Measurements from ENCODE around the gene NDUFS7. TPM values are rescaled to one million over a fixed set of nuclear protein-coding genes. Genes with fewer than 3 reads are reported as not detected.
A peak's percentile ranks its signal among the peaks of the same experiment; 100 is the strongest.

Gene NDUFS7
- total and polyA plus RNA-seq, 7 experiments from 2014 or later: 48.4 to 232 (median 68.7) TPM

GRCh38 chr19:1407528-1408299, 24.0 kb downstream of the NDUFS7 start, which contains the start of gene DAZAP1:
Gene DAZAP1, plus strand, starts transcription at chr19:1407586. Its CDS starts 188 bp downstream, at chr19:1407774.
- ChIA-PET POLR2A (no interaction called here), CTCF (no interaction called here)
- DNase-seq (peak in 7 of 9 donors; percentile 22 to 55 (median 39)), ATAC-seq (no peak)
- peaks cover 40 to 43% of the 10 kb centered on the region in 2 donors for H3K4me1 ChIP-seq (ENCODE audit: control insufficient read depth in 2 of 2, insufficient read depth in 2 of 2, low read length in 2 of 2)
- peak within 1 kb of the TSS; percentile 98 for H3K27ac ChIP-seq (ENCODE audit: low read depth, low read length)
- Mint-ChIP-seq H3K4me3 (peak within 1 kb of the TSS; percentile 79 to 96 (median 94)), H3K36me3 (peaks cover 0 to 7% (median 3%) of the 10 kb centered on the region in 5 donors), H3K27me3 (peaks cover 0 to 6% (median 0%) of the 10 kb centered on the region in 5 donors), H3K27ac (peak within 1 kb of the TSS; percentile 54 to 96 (median 90)), H3K4me1 (peaks cover 34 to 55% (median 45%) of the 10 kb centered on the region in 7 donors), H3K9me3 (peaks cover 0 to 1% (median 0%) of the 10 kb centered on the region in 11 donors)
- H3K4me3 ChIP-seq (ENCODE audit: low read length): peak within 1 kb of the TSS; percentile 83
- H3K27me3 ChIP-seq (ENCODE audit: control insufficient read depth in 2 of 2, insufficient read depth in 2 of 2, low read length in 2 of 2): no peaks in the 10 kb centered on the region
- intact Hi-C loops (cut with micrococcal nuclease): loop anchor here (1.0 to 10.0 kb wide), 19 partner anchors 24 to 1495 kb away; partner anchors contain the start of genes FAM174C (in 2 of the 2), MBD3 (in 2 of the 2), NDUFS7 (in 2 of the 2) and PTBP1 (in 2 of the 2)
- peaks cover 0 to 27% (median 4%) of the 10 kb centered on the region in 3 experiments for H3K36me3 ChIP-seq (ENCODE audit: control insufficient read depth in 2 of 3, insufficient read depth in 3 of 3, low read length in 3 of 3)
- H3K9me3 ChIP-seq (ENCODE audit: control insufficient read depth in 2 of 3, low read length in 3 of 3): no peaks in the 10 kb centered on the region

- Histone ChIP-seq H3K36me3 (ENCODE audit: control insufficient read depth in 2 of 3, insufficient read depth in 3 of 3, low read length in 3 of 3) (peaks cover 0 to 36% (median 8%) of the 10 kb centered on the region in 3 experiments), H3K9me3 (ENCODE audit: control insufficient read depth in 2 of 3, low read length in 3 of 3) (no peaks in the 10 kb centered on the region), H3K27me3 (ENCODE audit: control insufficient read depth in 2 of 2, insufficient read depth in 2 of 2, low read length in 2 of 2) (no peaks in the 10 kb centered on the region), H3K27ac (ENCODE audit: low read depth, low read length) (peak overlapping the region; percentile 98), H3K4me3 (ENCODE audit: low read length) (peak overlapping the region; percentile 83), H3K4me1 (ENCODE audit: control insufficient read depth in 2 of 2, insufficient read depth in 2 of 2, low read length in 2 of 2) (peaks cover 40 to 47% of the 10 kb centered on the region in 2 donors)
- H3K27me3 Mint-ChIP-seq: no peaks in the 10 kb centered on the region
- H3K4me3 Mint-ChIP-seq: peak overlapping the region; percentile 92 to 96 (median 94)
- CTCF ChIA-PET: interaction anchor here (1.2 kb wide), 1 partner anchor 10 kb away, joined by 3 read pairs; no protein-coding TSS in a partner anchor
- intact Hi-C loops (cut with micrococcal nuclease): loop anchor here (5.0 to 10.0 kb wide), 5 partner anchors 164 to 1494 kb away; partner anchors contain the start of genes ATP5F1D (in 1 of the 2), CNN2 (in 1 of the 2), MIDN (in 1 of the 2) and RNF126 (in 1 of the 2)
- H3K9me3 Mint-ChIP-seq: peaks cover 0 to 1% (median 0%) of the 10 kb centered on the region in 11 donors
- POLR2A ChIA-PET: interaction anchor here (0.6 to 1.9 kb wide), 8 partner anchors 12 to 153 kb away, joined by 3 to 11 read pairs (median 3); partner anchors contain the start of genes CIRBP and REEP6
- peak; percentile 44 to 67 (median 60) for DNase-seq
- peaks cover 0 to 7% (median 3%) of the 10 kb centered on the region in 5 donors for H3K36me3 Mint-ChIP-seq
- H3K4me1 Mint-ChIP-seq: peaks cover 34 to 56% (median 50%) of the 10 kb centered on the region in 7 donors
- peak; percentile 2 for ATAC-seq
- H3K27ac Mint-ChIP-seq: peak overlapping the region; percentile 87 to 96 (median 93)
These were observed 24.8 kb downstream of the NDUFS7 start for GRCh38 chr19:1408300-1409203.

- Mint-ChIP-seq H3K4me3 (peak overlapping the region; percentile 92 to 96 (median 94)), H3K4me1 (peaks cover 34 to 63% (median 53%) of the 10 kb centered on the region in 7 donors)
These were observed 25.7 kb downstream of the NDUFS7 start for GRCh38 chr19:1409204-1410005.

GRCh38 chr19:1410136-1410786, 26.6 kb downstream of the NDUFS7 start:
- DNase-seq (no peak), ATAC-seq (no peak)
- H3K9me3 Mint-ChIP-seq: peaks cover 0 to 3% (median 0%) of the 10 kb centered on the region in 11 donors
- H3K36me3 Mint-ChIP-seq: peaks cover 0 to 7% (median 3%) of the 10 kb centered on the region in 5 donors
- intact Hi-C loops (cut with micrococcal nuclease): no loop called here
- Histone ChIP-seq H3K27me3 (ENCODE audit: control insufficient read depth in 2 of 2, insufficient read depth in 2 of 2, low read length in 2 of 2) (no peaks in the 10 kb centered on the region), H3K27ac (ENCODE audit: low read depth, low read length) (peak overlapping the region; percentile 98), H3K36me3 (ENCODE audit: control insufficient read depth in 2 of 3, insufficient read depth in 3 of 3, low read length in 3 of 3) (peaks cover 0 to 48% (median 8%) of the 10 kb centered on the region in 3 experiments), H3K4me1 (ENCODE audit: control insufficient read depth in 2 of 2, insufficient read depth in 2 of 2, low read length in 2 of 2) (peaks cover 45 to 53% of the 10 kb centered on the region in 2 donors), H3K9me3 (ENCODE audit: control insufficient read depth in 2 of 3, low read length in 3 of 3) (no peaks in the 10 kb centered on the region), H3K4me3 (ENCODE audit: low read length) (peak overlapping the region; percentile 83)
- H3K4me1 Mint-ChIP-seq: peaks cover 34 to 69% (median 59%) of the 10 kb centered on the region in 7 donors
- CTCF ChIA-PET: no interaction called here
- peak overlapping the region; percentile 64 to 96 (median 94) for H3K4me3 Mint-ChIP-seq
- POLR2A ChIA-PET: interaction anchor here (1.2 to 1.9 kb wide), 2 partner anchors 9 to 141 kb away, joined by 5 to 11 read pairs; partner anchors contain the start of gene CIRBP
- H3K27ac Mint-ChIP-seq: peak overlapping the region; percentile 65 to 93 (median 85)
- no peaks in the 10 kb centered on the region for H3K27me3 Mint-ChIP-seq

More at GRCh38 chr19:1409204-1410005, 25.7 kb downstream of the NDUFS7 start:
- Mint-ChIP-seq H3K9me3 (peaks cover 0 to 1% (median 0%) of the 10 kb centered on the region in 11 donors), H3K27ac (peak overlapping the region; percentile 87 to 96 (median 93)), H3K36me3 (peaks cover 0 to 7% (median 3%) of the 10 kb centered on the region in 5 donors), H3K27me3 (no peaks in the 10 kb centered on the region)
- DNase-seq (no peak), ATAC-seq (no peak)
- H3K27me3 ChIP-seq (ENCODE audit: control insufficient read depth in 2 of 2, insufficient read depth in 2 of 2, low read length in 2 of 2): no peaks in the 10 kb centered on the region
- H3K4me1 ChIP-seq (ENCODE audit: control insufficient read depth in 2 of 2, insufficient read depth in 2 of 2, low read length in 2 of 2): peaks cover 40 to 48% of the 10 kb centered on the region in 2 donors
- ChIA-PET CTCF (interaction anchor here (1.2 kb wide), 1 partner anchor 10 kb away, joined by 3 read pairs; no protein-coding TSS in a partner anchor), POLR2A (interaction anchor here (0.6 to 1.9 kb wide), 9 partner anchors 9 to 154 kb away, joined by 3 to 11 read pairs (median 3); partner anchors contain the start of genes CIRBP and REEP6)
- peak overlapping the region; percentile 98 for H3K27ac ChIP-seq (ENCODE audit: low read depth, low read length)
- H3K36me3 ChIP-seq (ENCODE audit: control insufficient read depth in 2 of 3, insufficient read depth in 3 of 3, low read length in 3 of 3): peaks cover 0 to 43% (median 8%) of the 10 kb centered on the region in 3 experiments
- intact Hi-C loops (cut with micrococcal nuclease): loop anchor here (5.0 to 10.0 kb wide), 5 partner anchors 165 to 1493 kb away; partner anchors contain the start of genes ATP5F1D (in 1 of the 2), CNN2 (in 1 of the 2), MIDN (in 1 of the 2) and RNF126 (in 1 of the 2)
- peak overlapping the region; percentile 83 for H3K4me3 ChIP-seq (ENCODE audit: low read length)
- H3K9me3 ChIP-seq (ENCODE audit: control insufficient read depth in 2 of 3, low read length in 3 of 3): no peaks in the 10 kb centered on the region

GRCh38 chr19:1410789-1411188, 27.1 kb downstream of the NDUFS7 start:
- Mint-ChIP-seq H3K27ac (peak overlapping the region; percentile 25 to 93 (median 85)), H3K9me3 (peaks cover 0 to 3% (median 0%) of the 10 kb centered on the region in 11 donors), H3K4me1 (peaks cover 38 to 75% (median 64%) of the 10 kb centered on the region in 7 donors), H3K27me3 (no peaks in the 10 kb centered on the region), H3K36me3 (peaks cover 0 to 7% (median 3%) of the 10 kb centered on the region in 5 donors), H3K4me3 (peak overlapping the region; percentile 50 to 95 (median 94))
- ChIA-PET CTCF (interaction anchor here (0.5 kb wide), 1 partner anchor 506 kb away, joined by 4 read pairs; no protein-coding TSS in a partner anchor), POLR2A (no interaction called here)
- H3K36me3 ChIP-seq (ENCODE audit: control insufficient read depth in 2 of 3, insufficient read depth in 3 of 3, low read length in 3 of 3): peaks cover 0 to 52% (median 8%) of the 10 kb centered on the region in 3 experiments
- intact Hi-C loops (cut with micrococcal nuclease): no loop called here
- no peak for DNase-seq
- H3K9me3 ChIP-seq (ENCODE audit: control insufficient read depth in 2 of 3, low read length in 3 of 3): no peaks in the 10 kb centered on the region
- no peaks in the 10 kb centered on the region for H3K27me3 ChIP-seq (ENCODE audit: control insufficient read depth in 2 of 2, insufficient read depth in 2 of 2, low read length in 2 of 2)
- H3K4me1 ChIP-seq (ENCODE audit: control insufficient read depth in 2 of 2, insufficient read depth in 2 of 2, low read length in 2 of 2): peaks cover 50 to 53% of the 10 kb centered on the region in 2 donors
- peak overlapping the region; percentile 98 for H3K27ac ChIP-seq (ENCODE audit: low read depth, low read length)
- H3K4me3 ChIP-seq (ENCODE audit: low read length): no peak overlapping the region
- ATAC-seq: no peak

All from naive thymus-derived CD4-positive, alpha-beta T cell (primary cell).